ENCODE data around the gene ACSF3.

The ACSF3 gene

GRCh38 chr16:89093602-89094251 lies at the start of gene ACSF3:
Gene ACSF3, plus strand, starts transcription at chr16:89093852. Its CDS starts 6,830 bp downstream, at chr16:89100682.
- peak; percentile 17 for DNase-seq (ENCODE audit: low spot score)

DNA sequence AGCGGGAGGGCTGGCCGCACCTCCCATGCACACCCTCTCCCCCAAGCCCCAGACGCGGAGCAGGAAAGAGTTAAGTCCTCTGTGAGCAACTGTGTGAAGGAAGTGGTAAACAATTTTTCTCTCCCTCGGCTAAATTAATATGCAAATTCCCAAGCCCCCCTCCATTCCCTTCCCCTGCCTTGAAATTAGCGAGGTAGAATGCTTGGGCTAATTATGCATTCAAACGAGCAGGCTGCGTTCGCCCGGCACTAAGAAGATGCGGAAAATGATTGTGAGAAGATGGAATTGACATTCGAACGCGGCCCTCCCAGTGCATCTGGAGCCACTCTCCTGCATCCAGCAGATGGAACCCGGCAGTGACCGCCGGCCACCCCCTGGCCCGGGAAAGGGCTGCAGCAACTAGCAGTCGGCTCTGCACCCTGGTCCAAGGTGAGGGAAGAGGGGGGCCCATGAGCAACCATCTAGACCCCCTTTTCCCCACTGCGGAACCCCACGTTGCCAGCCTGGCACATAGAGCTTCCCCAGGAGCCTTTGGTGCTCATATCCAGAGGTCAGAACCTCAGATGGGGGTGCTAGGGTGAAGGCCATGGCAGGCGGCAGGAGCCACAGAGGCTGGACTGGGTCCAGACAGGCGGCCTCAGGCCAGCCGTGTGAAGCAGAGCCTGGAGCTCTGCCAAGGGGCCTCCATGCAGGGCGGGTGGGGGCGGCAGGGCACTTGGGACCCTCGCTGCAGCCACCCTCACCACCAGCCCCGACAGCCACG lies 49.1 kb upstream of the ACSF3 start:
- no peak for DNase-seq (ENCODE audit: low spot score)

GRCh38 chr16:89045181-89045815 lies 48.4 kb upstream of the ACSF3 start:
- DNase-seq (ENCODE audit: low spot score), result no peak

DNA sequence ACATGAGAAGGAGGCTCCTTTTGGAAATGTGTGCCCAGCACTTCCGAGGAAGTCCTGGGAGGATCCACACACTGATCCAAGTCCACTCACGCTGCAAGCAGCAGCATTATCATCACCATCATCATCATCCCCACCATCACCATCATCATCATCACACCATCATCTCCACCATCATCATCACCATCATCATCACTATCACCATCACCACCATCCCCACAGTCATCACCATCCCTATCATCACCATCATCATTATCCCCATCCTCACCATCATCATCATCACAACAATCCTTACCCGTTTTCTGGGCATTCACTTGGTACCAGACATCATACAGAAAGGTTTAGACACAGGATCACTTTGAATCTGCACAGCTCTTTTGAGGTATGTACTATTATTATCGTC lies 47.8 kb upstream of the ACSF3 start:
- no peak for DNase-seq (ENCODE audit: low spot score)

DNA sequence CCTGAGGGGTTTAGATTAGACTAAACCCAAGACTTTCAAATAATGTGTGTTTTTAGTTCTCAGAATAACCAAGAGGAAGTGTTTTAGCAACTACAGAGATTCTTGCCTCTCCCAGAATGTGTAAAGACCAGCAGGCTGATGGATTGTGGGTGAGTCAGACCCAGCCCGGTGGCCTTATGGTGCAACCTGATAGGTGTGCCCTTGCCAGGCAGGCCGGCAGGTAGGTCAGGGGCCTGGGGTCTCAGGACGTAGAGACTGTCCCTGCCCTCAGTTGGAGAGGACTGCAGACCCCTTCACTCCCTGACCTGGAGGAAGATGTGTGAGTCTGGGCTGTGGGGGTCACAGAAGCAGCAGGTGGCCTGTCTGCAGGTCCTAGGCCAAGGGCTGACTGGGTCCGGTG lies 47.2 kb upstream of the ACSF3 start:
- DNase-seq (ENCODE audit: low spot score), result no peak

- no peak for DNase-seq (ENCODE audit: low spot score)
These were observed 46.1 kb upstream of the ACSF3 start for GRCh38 chr16:89047331-89048089.

DNA sequence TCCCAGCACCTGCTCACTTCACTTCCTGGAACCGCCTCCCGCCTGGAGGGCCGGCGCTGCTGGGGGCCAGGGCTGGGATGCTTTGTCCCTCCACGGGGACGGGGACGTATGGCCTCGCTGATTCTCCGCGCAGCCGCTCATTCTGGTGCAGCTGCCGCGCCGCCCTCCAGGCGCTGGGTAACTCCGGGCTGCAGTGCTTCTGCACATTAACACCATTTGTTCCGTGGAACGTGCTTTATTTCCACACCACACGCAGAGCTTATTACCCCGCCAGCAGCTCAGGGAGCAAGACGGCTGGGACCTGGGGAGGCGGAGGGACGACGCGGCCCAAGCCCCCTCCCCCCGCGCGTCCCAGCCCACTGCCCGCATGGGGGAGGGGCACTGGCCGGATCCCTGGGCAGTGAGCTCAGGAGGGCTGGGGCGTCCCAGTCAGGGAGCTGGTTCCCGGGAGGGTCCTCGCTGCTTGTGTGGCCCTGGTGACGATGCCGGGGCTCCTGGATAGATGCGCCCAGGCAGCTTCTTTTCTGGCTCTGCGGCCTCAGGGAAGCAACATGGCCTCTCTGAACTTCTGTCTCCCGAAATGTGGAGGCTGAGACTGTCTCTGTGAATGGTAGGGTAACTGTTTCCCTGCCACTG lies 45.4 kb upstream of the ACSF3 start:
- DNase-seq (ENCODE audit: low spot score), result no peak

GRCh38 chr16:89048871-89049422 lies 44.7 kb upstream of the ACSF3 start:
- no peak for DNase-seq (ENCODE audit: low spot score)

- DNase-seq (ENCODE audit: low spot score), result no peak
These were observed 44.1 kb upstream of the ACSF3 start for GRCh38 chr16:89049484-89050118.

- no peak for DNase-seq (ENCODE audit: low spot score)
These were observed 43.4 kb upstream of the ACSF3 start for GRCh38 chr16:89050119-89050867.

DNA sequence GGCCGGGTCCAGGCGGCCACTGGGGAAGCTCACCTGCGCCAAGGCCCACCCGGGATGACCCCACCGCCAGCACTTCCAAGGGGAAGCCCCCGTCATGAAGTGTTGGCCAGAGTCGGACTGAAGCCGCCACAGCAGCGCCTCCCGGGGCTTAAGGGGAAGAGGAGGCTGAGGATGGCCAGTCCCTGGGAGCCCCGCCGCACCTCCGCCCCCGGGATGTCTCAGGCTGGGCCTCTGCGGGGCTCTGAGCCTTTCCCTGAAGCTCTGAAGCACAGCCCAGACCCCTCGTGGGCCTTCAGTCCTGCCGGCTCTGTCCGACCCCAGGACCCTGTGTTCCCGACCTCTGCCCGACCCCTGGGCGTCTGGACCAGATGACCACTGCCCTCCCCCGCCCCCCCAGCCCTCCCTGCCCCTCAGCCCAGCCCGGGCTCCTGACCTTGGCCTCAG lies 42.8 kb upstream of the ACSF3 start:
- DNase-seq (ENCODE audit: low spot score), result no peak

- no peak for DNase-seq (ENCODE audit: low spot score)
These were observed 42.0 kb upstream of the ACSF3 start for GRCh38 chr16:89051521-89052166.

DNA sequence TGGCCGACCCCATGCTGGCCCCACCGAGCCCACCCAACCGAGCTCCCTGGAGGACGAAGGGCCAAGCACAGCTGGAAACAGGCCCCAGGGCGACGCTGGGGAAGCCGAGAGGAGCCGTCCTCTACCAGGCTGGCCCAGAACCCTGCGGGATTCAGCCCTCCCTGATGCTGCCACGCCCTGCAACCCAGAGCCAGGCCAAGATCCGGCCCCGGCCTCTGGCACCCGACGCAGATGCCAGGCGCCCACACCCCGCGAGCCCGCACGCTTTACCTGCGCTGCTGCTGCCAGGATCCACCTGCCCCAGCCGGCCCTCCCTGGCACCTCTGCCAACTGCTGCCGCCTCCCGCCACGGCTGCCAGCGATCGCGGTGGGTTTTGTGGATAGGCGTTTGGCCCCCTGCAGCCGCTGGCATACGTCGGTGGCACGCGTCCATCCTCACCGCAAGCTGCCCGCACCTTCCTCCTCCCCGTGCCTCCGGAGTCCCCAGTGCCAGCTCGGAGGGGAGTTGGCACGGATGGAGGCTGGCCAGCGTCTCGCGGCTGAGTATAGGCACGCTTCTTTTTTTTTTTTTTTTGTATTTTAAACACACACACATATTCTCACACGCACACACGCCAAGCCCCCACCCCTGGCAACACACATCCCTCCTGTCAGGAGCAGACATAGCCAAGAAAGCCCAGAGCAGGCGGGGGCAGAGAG lies 41.3 kb upstream of the ACSF3 start:
- DNase-seq (ENCODE audit: low spot score), result no peak

DNA sequence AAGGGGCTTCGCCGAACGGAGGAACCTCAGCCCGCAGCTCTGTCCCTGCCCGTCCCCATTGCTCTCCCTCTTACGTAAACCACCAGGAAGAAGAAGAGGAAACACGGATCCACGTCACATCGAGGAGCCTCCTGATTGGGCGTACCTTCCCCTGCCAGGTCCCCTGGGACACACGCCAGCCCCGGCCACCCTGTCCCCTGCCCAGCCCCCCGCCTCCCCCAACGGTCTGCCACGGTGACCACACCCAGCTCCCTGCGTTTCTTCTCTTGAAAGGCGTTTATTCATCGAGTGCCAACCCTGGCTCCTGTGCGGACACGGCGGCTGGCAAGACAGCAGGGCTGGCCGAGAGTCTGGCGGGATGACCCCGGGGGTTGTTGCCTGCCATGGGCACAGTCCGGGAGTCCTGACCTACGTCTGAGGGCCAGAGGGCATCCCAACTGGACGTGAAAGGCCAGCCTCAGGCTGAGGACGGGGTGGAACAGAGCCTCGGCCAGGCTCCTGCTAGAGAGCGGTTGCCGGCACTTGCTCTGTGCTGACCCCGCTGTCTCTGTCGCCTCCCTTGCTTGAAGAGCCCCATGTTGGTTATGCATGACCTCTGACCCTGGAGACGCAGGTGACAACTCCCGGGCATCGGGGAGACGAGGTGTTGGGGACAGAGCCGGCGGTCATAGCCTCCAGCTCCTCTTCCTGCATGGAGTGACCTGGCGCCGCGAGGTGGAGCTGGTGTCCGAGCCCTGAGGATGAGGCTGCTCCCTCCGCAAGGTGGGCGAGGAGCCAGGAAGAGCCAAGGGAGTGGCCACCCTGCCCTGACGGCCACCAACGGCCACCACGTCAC lies 40.5 kb upstream of the ACSF3 start:
- no peak for DNase-seq (ENCODE audit: low spot score)

DNA sequence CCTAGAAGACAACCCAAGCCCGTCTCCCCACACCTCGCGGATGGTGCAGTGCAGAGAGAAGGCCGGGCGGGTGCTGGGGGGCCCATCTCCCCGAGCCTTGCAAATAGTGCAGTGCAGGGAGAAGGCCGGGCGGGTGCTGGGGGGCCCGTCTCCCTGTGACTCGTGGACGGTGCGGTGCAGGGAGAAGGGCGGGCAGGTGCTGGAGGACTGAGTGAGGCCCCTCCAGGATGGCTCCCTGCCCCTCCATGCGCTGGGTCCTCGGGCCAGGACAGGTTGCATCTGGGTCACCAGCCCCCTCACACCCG lies 40.0 kb upstream of the ACSF3 start:
- no peak for DNase-seq (ENCODE audit: low spot score)

GRCh38 chr16:89054261-89054661 lies 39.4 kb upstream of the ACSF3 start:
- DNase-seq (ENCODE audit: low spot score), result no peak

DNA sequence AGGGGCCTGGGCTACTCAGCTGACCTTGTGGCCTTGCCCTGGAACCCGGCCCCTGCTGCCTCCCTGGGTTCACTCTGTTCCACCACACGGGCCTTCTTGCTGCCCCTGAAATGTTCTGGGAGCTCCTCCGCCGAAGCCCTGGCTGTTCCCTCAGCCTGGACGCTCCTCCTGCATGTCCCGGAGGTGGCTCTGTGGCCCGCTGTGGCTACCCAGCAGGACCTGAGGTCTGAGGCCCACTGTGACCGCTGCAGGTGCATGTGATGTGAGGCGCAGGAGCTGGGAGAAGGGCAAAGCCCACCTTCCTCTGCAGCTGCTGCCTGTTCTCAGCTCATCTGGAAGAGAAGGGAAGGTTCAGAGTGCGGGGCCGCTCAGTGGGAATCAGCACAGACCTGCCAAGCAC lies 38.9 kb upstream of the ACSF3 start:
- no peak for DNase-seq (ENCODE audit: low spot score)

- no peak for DNase-seq (ENCODE audit: low spot score)
These were observed 38.3 kb upstream of the ACSF3 start for GRCh38 chr16:89055313-89055712.
